Endothelial cell of umbilical vein (primary cell): ENCODE measurements around the gene SHISA9.

Experiments used
- CTCF ChIP-seq, 2 donors: IDR thresholded peaks; 1 replicate in 1 of 2; 2 replicates in 1 of 2; pipeline ENCODE4 v1.5.1; 2011; ENCODE audit warnings: low read length in 2 of 2, mild to moderate bottlenecking in 2 of 2, moderate library complexity in 2 of 2, control low read depth in 1 of 2, inconsistent platforms in 1 of 2, low read depth in 1 of 2; ENCODE audit not compliant: insufficient read depth in 1 of 2; ENCODE audit errors: extremely low read depth in 1 of 2
- EZH2 ChIP-seq: IDR thresholded peaks from 2 replicates; pipeline ENCODE4 v1.6.1; 2012; ENCODE audit warnings: borderline replicate concordance, low read depth, mild to moderate bottlenecking, moderate library complexity, low read length, inconsistent platforms; ENCODE audit not compliant: severe bottlenecking
- FOS ChIP-seq: IDR thresholded peaks from 2 replicates; pipeline ENCODE4 v1.6.1; 2011; ENCODE audit warnings: mild to moderate bottlenecking, low read length, moderate library complexity, borderline replicate concordance; ENCODE audit not compliant: insufficient read depth
- MAX ChIP-seq: IDR thresholded peaks from 2 replicates; pipeline ENCODE4 v1.6.1; 2011; ENCODE audit not compliant: insufficient read depth, insufficient read length
- POLR2A ChIP-seq: IDR thresholded peaks from 2 replicates; pipeline ENCODE4 v1.6.1; 2012; ENCODE audit warnings: low read depth, mild to moderate bottlenecking, control low read depth, low read length
- POLR2AphosphoS5 ChIP-seq: IDR thresholded peaks from 2 replicates; pipeline ENCODE4 v1.6.1; 2012; ENCODE audit warnings: low read depth, mild to moderate bottlenecking, control low read depth, low read length, moderate library complexity; ENCODE audit not compliant: insufficient read depth

GRCh38 chr16:13123991-13124390 is 222.6 kb downstream of the SHISA9 start:
- TF ChIP-seq CTCF (IDR thresholded peaks at IDR 0.05; ENCODE audit: extremely low read depth in 1 of 2, insufficient read depth in 1 of 2, low read depth in 1 of 2, low read length in 2 of 2) (no peak), POLR2A (no peak), EZH2 (no peak), MAX (no peak), FOS (no peak), POLR2AphosphoS5 (no peak)
